Mucosa of rectum (tissue), 2 donors: ENCODE data around the gene TRMU.

Experiments used
- H3K27ac ChIP-seq, 2 donors: one replicate each; pipeline ENCODE4 v1.7.0; 2013; ENCODE audit warnings: inconsistent platforms in 2 of 2, low read depth in 2 of 2, low read length in 2 of 2
- H3K27me3 ChIP-seq, 2 donors: one replicate each; pipeline ENCODE4 v1.7.0; 2013; ENCODE audit warnings: low read length in 2 of 2; ENCODE audit not compliant: control insufficient read depth in 2 of 2, insufficient read depth in 2 of 2
- H3K36me3 ChIP-seq, 2 donors: one replicate each; pipeline ENCODE4 v1.7.0; 2013; ENCODE audit warnings: low read length in 2 of 2; ENCODE audit not compliant: control insufficient read depth in 2 of 2, insufficient read depth in 2 of 2
- H3K4me1 ChIP-seq, 2 donors: one replicate each; pipeline ENCODE4 v1.7.0; 2013; ENCODE audit warnings: low read length in 2 of 2, mild to moderate bottlenecking in 1 of 2; ENCODE audit not compliant: control insufficient read depth in 2 of 2, insufficient read depth in 2 of 2
- H3K4me3 ChIP-seq, 2 donors: one replicate each; pipeline ENCODE4 v1.7.0; 2013; ENCODE audit warnings: low read length in 2 of 2
- H3K9ac ChIP-seq, 2 donors: one replicate each; pipeline ENCODE4 v1.7.0; 2013; ENCODE audit warnings: low read length in 2 of 2, low read depth in 1 of 2, mild to moderate bottlenecking in 1 of 2
- H3K9me3 ChIP-seq, 2 donors: one replicate each; pipeline ENCODE4 v1.7.0; 2013; ENCODE audit warnings: low read length in 2 of 2; ENCODE audit not compliant: control insufficient read depth in 2 of 2
- donor health status: healthy.
- donor health status: Normal muscosa, but diverticular disease.

TRMU gene

GRCh38 chr22:46406349-46406748 is 70.8 kb downstream of the TRMU start:
- no peaks in the 10 kb centered on the region for H3K36me3 ChIP-seq
- no peaks in the 10 kb centered on the region for H3K27me3 ChIP-seq
- no peak overlapping the region for H3K9ac ChIP-seq
- no peak overlapping the region for H3K27ac ChIP-seq
- no peaks in the 10 kb centered on the region for H3K4me1 ChIP-seq
- no peaks in the 10 kb centered on the region for H3K9me3 ChIP-seq
- no peak overlapping the region for H3K4me3 ChIP-seq

GRCh38 chr22:46406791-46407190 is 71.3 kb downstream of the TRMU start:
- H3K27ac ChIP-seq = no peak overlapping the region
- no peaks in the 10 kb centered on the region for H3K4me1 ChIP-seq
- H3K9me3 ChIP-seq = no peaks in the 10 kb centered on the region
- H3K27me3 ChIP-seq = no peaks in the 10 kb centered on the region
- H3K36me3 ChIP-seq = no peaks in the 10 kb centered on the region
- no peak overlapping the region for H3K9ac ChIP-seq
- no peak overlapping the region for H3K4me3 ChIP-seq
